ENCODE data around the gene CARD19. TPM values are rescaled to one million over a fixed set of nuclear protein-coding genes. Genes with fewer than 3 reads are reported as not detected.

CARD19 gene
- total RNA-seq, 2 donors from 2014 or later: 45.2 to 54.4 TPM

GRCh38 chr9:93127395-93127911 lies 31.4 kb downstream of the CARD19 start:
- H3K36me3 Mint-ChIP-seq (ENCODE audit: low read depth): no peaks in the 10 kb centered on the region
- no peak for DNase-seq
- peak overlapping the region; percentile 87 for H3K27ac Mint-ChIP-seq
- H3K27me3 Mint-ChIP-seq: no peaks in the 10 kb centered on the region
- peak overlapping the region; percentile 67 for H3K4me3 Mint-ChIP-seq
- ATAC-seq: no peak
- H3K4me1 Mint-ChIP-seq: peaks cover 60% of the 10 kb centered on the region
- H3K9me3 ChIP-seq (ENCODE audit: control insufficient read depth, low read length, poor library complexity, severe bottlenecking): no peaks in the 10 kb centered on the region

- no peaks in the 10 kb centered on the region for H3K9me3 ChIP-seq (ENCODE audit: control insufficient read depth, low read length, poor library complexity, severe bottlenecking)
- Mint-ChIP-seq H3K27me3 (no peaks in the 10 kb centered on the region), H3K27ac (peak overlapping the region; percentile 87), H3K4me3 (peak overlapping the region; percentile 67), H3K36me3 (ENCODE audit: low read depth) (no peaks in the 10 kb centered on the region), H3K4me1 (peaks cover 67% of the 10 kb centered on the region)
- no peak for ATAC-seq
- DNase-seq: no peak
Measured at GRCh38 chr9:93128011-93128714, 32.1 kb downstream of the CARD19 start.

- no peaks in the 10 kb centered on the region for H3K36me3 Mint-ChIP-seq (ENCODE audit: low read depth)
- H3K4me3 Mint-ChIP-seq: peak overlapping the region; percentile 67
- H3K27me3 Mint-ChIP-seq: no peaks in the 10 kb centered on the region
- DNase-seq (no peak), ATAC-seq (no peak)
- H3K9me3 ChIP-seq (ENCODE audit: control insufficient read depth, low read length, poor library complexity, severe bottlenecking): no peaks in the 10 kb centered on the region
- H3K4me1 Mint-ChIP-seq: peaks cover 71% of the 10 kb centered on the region
- peak overlapping the region; percentile 87 for H3K27ac Mint-ChIP-seq
Measured at GRCh38 chr9:93128715-93129224, 32.8 kb downstream of the CARD19 start.

GRCh38 chr9:93129286-93129685 lies 33.3 kb downstream of the CARD19 start:
- Mint-ChIP-seq H3K27me3 (no peaks in the 10 kb centered on the region), H3K27ac (peak overlapping the region; percentile 87), H3K4me1 (peaks cover 69% of the 10 kb centered on the region), H3K36me3 (ENCODE audit: low read depth) (no peaks in the 10 kb centered on the region), H3K4me3 (peak overlapping the region; percentile 19)
- ATAC-seq (no peak), DNase-seq (no peak)
- no peaks in the 10 kb centered on the region for H3K9me3 ChIP-seq (ENCODE audit: control insufficient read depth, low read length, poor library complexity, severe bottlenecking)

- peaks cover 73% of the 10 kb centered on the region for H3K4me1 Mint-ChIP-seq
- H3K36me3 Mint-ChIP-seq (ENCODE audit: low read depth): no peaks in the 10 kb centered on the region
- ATAC-seq (no peak), DNase-seq (no peak)
- H3K4me3 Mint-ChIP-seq: peak overlapping the region; percentile 39
- H3K27ac Mint-ChIP-seq: peak overlapping the region; percentile 98
- no peaks in the 10 kb centered on the region for H3K9me3 ChIP-seq (ENCODE audit: control insufficient read depth, low read length, poor library complexity, severe bottlenecking)
- no peaks in the 10 kb centered on the region for H3K27me3 Mint-ChIP-seq
Measured at GRCh38 chr9:93129691-93130500, 33.9 kb downstream of the CARD19 start.

GRCh38 chr9:93130861-93131481 lies 35.0 kb downstream of the CARD19 start:
- H3K4me3 Mint-ChIP-seq: peak overlapping the region; percentile 39
- no peak for DNase-seq
- peaks cover 70% of the 10 kb centered on the region for H3K4me1 Mint-ChIP-seq
- H3K27ac Mint-ChIP-seq: peak overlapping the region; percentile 98
- H3K27me3 Mint-ChIP-seq: no peaks in the 10 kb centered on the region
- no peak for ATAC-seq
- no peaks in the 10 kb centered on the region for H3K36me3 Mint-ChIP-seq (ENCODE audit: low read depth)
- H3K9me3 ChIP-seq (ENCODE audit: control insufficient read depth, low read length, poor library complexity, severe bottlenecking): no peaks in the 10 kb centered on the region

GRCh38 chr9:93131599-93132286 lies 35.7 kb downstream of the CARD19 start:
- H3K4me3 Mint-ChIP-seq: peak overlapping the region; percentile 91
- no peaks in the 10 kb centered on the region for H3K9me3 ChIP-seq (ENCODE audit: control insufficient read depth, low read length, poor library complexity, severe bottlenecking)
- ATAC-seq (no peak), DNase-seq (no peak)
- H3K27me3 Mint-ChIP-seq: no peaks in the 10 kb centered on the region
- peak overlapping the region; percentile 98 for H3K27ac Mint-ChIP-seq
- no peaks in the 10 kb centered on the region for H3K36me3 Mint-ChIP-seq (ENCODE audit: low read depth)
- H3K4me1 Mint-ChIP-seq: peaks cover 62% of the 10 kb centered on the region

- no peaks in the 10 kb centered on the region for H3K27me3 Mint-ChIP-seq
- no peak for ATAC-seq
- peaks cover 56% of the 10 kb centered on the region for H3K4me1 Mint-ChIP-seq
- no peaks in the 10 kb centered on the region for H3K9me3 ChIP-seq (ENCODE audit: control insufficient read depth, low read length, poor library complexity, severe bottlenecking)
- H3K4me3 Mint-ChIP-seq: peak overlapping the region; percentile 91
- DNase-seq: no peak
- peak overlapping the region; percentile 98 for H3K27ac Mint-ChIP-seq
- H3K36me3 Mint-ChIP-seq (ENCODE audit: low read depth): no peaks in the 10 kb centered on the region
Measured at GRCh38 chr9:93132287-93132927, 36.4 kb downstream of the CARD19 start.

- H3K4me3 Mint-ChIP-seq: peak overlapping the region; percentile 91
- no peaks in the 10 kb centered on the region for H3K9me3 ChIP-seq (ENCODE audit: control insufficient read depth, low read length, poor library complexity, severe bottlenecking)
- peak; percentile 15 for ATAC-seq
- peak overlapping the region; percentile 98 for H3K27ac Mint-ChIP-seq
- peaks cover 55% of the 10 kb centered on the region for H3K4me1 Mint-ChIP-seq
- DNase-seq: no peak
- H3K36me3 Mint-ChIP-seq (ENCODE audit: low read depth): no peaks in the 10 kb centered on the region
- no peaks in the 10 kb centered on the region for H3K27me3 Mint-ChIP-seq
Measured at GRCh38 chr9:93132946-93133680, 37.1 kb downstream of the CARD19 start.

GRCh38 chr9:93133681-93134014 lies 37.6 kb downstream of the CARD19 start:
- Mint-ChIP-seq H3K27me3 (no peaks in the 10 kb centered on the region), H3K36me3 (ENCODE audit: low read depth) (no peaks in the 10 kb centered on the region), H3K4me3 (peak overlapping the region; percentile 91), H3K4me1 (peaks cover 56% of the 10 kb centered on the region), H3K27ac (peak overlapping the region; percentile 98)
- ATAC-seq (no peak), DNase-seq (peak in 2 of 3 donors; percentile 33 to 56)
- no peaks in the 10 kb centered on the region for H3K9me3 ChIP-seq (ENCODE audit: control insufficient read depth, low read length, poor library complexity, severe bottlenecking)

GRCh38 chr9:93134015-93134739 lies 38.2 kb downstream of the CARD19 start, which contains the start of gene NINJ1:
TSS of gene NINJ1 (minus strand) at chr9:93134251. CDS start at chr9:93134217, 34 bp downstream.
- H3K36me3 Mint-ChIP-seq (ENCODE audit: low read depth): no peaks in the 10 kb centered on the region
- H3K4me3 Mint-ChIP-seq: peak within 1 kb of the TSS; percentile 91
- DNase-seq (peak; percentile 85 to 90 (median 85)), ATAC-seq (peak; percentile 88)
- H3K27ac Mint-ChIP-seq: peak within 1 kb of the TSS; percentile 98
- H3K4me1 Mint-ChIP-seq: peaks cover 52% of the 10 kb centered on the region
- H3K27me3 Mint-ChIP-seq: no peaks in the 10 kb centered on the region
- no peaks in the 10 kb centered on the region for H3K9me3 ChIP-seq (ENCODE audit: control insufficient read depth, low read length, poor library complexity, severe bottlenecking)

Data from T-helper 17 cell (primary cell).